Measurements from ENCODE around the gene PCOLCE2.

DNA sequence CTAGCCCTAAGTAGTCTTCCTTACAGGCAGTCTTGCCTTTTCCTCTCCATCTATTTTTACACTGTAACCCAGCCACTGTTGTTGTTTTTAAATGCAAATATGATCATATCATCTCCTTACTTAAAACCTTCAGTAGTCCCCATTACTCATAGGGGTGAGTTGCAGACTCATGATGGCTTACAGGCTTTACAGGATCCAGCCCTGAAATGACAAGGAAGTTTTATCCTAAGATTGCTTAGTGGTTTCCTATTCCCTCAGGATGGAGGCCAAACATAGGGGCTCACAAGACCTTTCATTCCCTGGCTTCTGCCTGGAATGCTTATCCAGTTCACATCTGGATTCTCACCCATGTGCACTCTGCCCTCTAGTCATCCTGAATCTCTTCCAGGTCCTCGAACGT, 27.7 kb upstream of the PCOLCE2 start:
- TF ChIP-seq, protein P1, sequence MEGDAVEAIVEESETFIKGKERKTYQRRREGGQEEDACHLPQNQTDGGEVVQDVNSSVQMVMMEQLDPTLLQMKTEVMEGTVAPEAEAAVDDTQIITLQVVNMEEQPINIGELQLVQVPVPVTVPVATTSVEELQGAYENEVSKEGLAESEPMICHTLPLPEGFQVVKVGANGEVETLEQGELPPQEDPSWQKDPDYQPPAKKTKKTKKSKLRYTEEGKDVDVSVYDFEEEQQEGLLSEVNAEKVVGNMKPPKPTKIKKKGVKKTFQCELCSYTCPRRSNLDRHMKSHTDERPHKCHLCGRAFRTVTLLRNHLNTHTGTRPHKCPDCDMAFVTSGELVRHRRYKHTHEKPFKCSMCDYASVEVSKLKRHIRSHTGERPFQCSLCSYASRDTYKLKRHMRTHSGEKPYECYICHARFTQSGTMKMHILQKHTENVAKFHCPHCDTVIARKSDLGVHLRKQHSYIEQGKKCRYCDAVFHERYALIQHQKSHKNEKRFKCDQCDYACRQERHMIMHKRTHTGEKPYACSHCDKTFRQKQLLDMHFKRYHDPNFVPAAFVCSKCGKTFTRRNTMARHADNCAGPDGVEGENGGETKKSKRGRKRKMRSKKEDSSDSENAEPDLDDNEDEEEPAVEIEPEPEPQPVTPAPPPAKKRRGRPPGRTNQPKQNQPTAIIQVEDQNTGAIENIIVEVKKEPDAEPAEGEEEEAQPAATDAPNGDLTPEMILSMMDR (IDR thresholded peaks at IDR 0.05): no peak
- no peak for TF ChIP-seq POLR2AphosphoS5 (IDR thresholded peaks at IDR 0.05)
